Neuron (in vitro differentiated cells): ENCODE results near the gene PCYT2.

ENCODE experiments used
- H2AFZ ChIP-seq: one replicate; pipeline ENCODE4 v1.6.1; 2013; ENCODE audit warnings: low read depth, mild to moderate bottlenecking, inconsistent platforms, low read length, moderate library complexity
- H3K27me3 ChIP-seq: one replicate; pipeline ENCODE4 v1.6.1; 2013; ENCODE audit warnings: low read length; ENCODE audit not compliant: insufficient read depth
- H3K36me3 ChIP-seq: one replicate; pipeline ENCODE4 v1.6.1; 2013; ENCODE audit warnings: low read length; ENCODE audit not compliant: insufficient read depth
- H3K4me1 ChIP-seq: one replicate; pipeline ENCODE4 v1.6.1; 2013; ENCODE audit warnings: low read length; ENCODE audit not compliant: insufficient read depth
- H3K4me3 ChIP-seq: 2 replicates; pipeline ENCODE4 v1.5.1; 2013; ENCODE audit warnings: mild to moderate bottlenecking, low read length, moderate library complexity
- H3K9me3 ChIP-seq: one replicate; pipeline ENCODE4 v1.6.1; 2013; ENCODE audit warnings: low read length

Gene PCYT2

GRCh38 chr17:81900181-81900820, 10.9 kb downstream of the PCYT2 start:
- no peak overlapping the region for H3K4me3 ChIP-seq
- H3K27me3 ChIP-seq = no peaks in the 10 kb centered on the region
- peaks cover 40% of the 10 kb centered on the region for H3K36me3 ChIP-seq
- H3K4me1 ChIP-seq = no peaks in the 10 kb centered on the region
- no peak overlapping the region for H2AFZ ChIP-seq
- no peaks in the 10 kb centered on the region for H3K9me3 ChIP-seq

- H2AFZ ChIP-seq = no peak overlapping the region
- no peaks in the 10 kb centered on the region for H3K4me1 ChIP-seq
- peaks cover 45% of the 10 kb centered on the region for H3K36me3 ChIP-seq
- H3K9me3 ChIP-seq = no peaks in the 10 kb centered on the region
- no peaks in the 10 kb centered on the region for H3K27me3 ChIP-seq
- no peak overlapping the region for H3K4me3 ChIP-seq
These were observed 11.6 kb downstream of the PCYT2 start for GRCh38 chr17:81899514-81900166.

- no peak overlapping the region for H2AFZ ChIP-seq
- no peak overlapping the region for H3K4me3 ChIP-seq
These were observed 12.3 kb downstream of the PCYT2 start for GRCh38 chr17:81898885-81899284.

GRCh38 chr17:81898029-81898866, 13.0 kb downstream of the PCYT2 start:
- H2AFZ ChIP-seq = no peak overlapping the region
- no peaks in the 10 kb centered on the region for H3K9me3 ChIP-seq
- H3K4me3 ChIP-seq = no peak overlapping the region
- peaks cover 55% of the 10 kb centered on the region for H3K36me3 ChIP-seq
- H3K27me3 ChIP-seq = no peaks in the 10 kb centered on the region
- H3K4me1 ChIP-seq = no peaks in the 10 kb centered on the region

More at GRCh38 chr17:81898885-81899284, 12.3 kb downstream of the PCYT2 start:
- Histone ChIP-seq H3K27me3 (no peaks in the 10 kb centered on the region), H3K9me3 (no peaks in the 10 kb centered on the region), H3K36me3 (peaks cover 50% of the 10 kb centered on the region), H3K4me1 (no peaks in the 10 kb centered on the region)

- Histone ChIP-seq H3K4me1 (peaks cover 8% of the 10 kb centered on the region), H2AFZ (no peak overlapping the region), H3K4me3 (no peak overlapping the region), H3K27me3 (no peaks in the 10 kb centered on the region), H3K9me3 (no peaks in the 10 kb centered on the region), H3K36me3 (peaks cover 56% of the 10 kb centered on the region)
These were observed 15.8 kb downstream of the PCYT2 start for GRCh38 chr17:81895400-81895799.

GRCh38 chr17:81891303-81891552, 20.0 kb downstream of the PCYT2 start:
- Histone ChIP-seq H3K4me1 (peaks cover 17% of the 10 kb centered on the region), H2AFZ (no peak overlapping the region), H3K4me3 (peak overlapping the region; percentile 72), H3K9me3 (no peaks in the 10 kb centered on the region), H3K27me3 (no peaks in the 10 kb centered on the region), H3K36me3 (peaks cover 59% of the 10 kb centered on the region)

- Histone ChIP-seq H3K4me3 (peak overlapping the region; percentile 72), H3K27me3 (no peaks in the 10 kb centered on the region), H3K4me1 (peaks cover 17% of the 10 kb centered on the region), H3K36me3 (peaks cover 64% of the 10 kb centered on the region), H3K9me3 (no peaks in the 10 kb centered on the region), H2AFZ (no peak overlapping the region)
These were observed 20.5 kb downstream of the PCYT2 start for GRCh38 chr17:81890447-81891302.

GRCh38 chr17:81889602-81890001, 21.6 kb downstream of the PCYT2 start:
- H3K9me3 ChIP-seq = no peaks in the 10 kb centered on the region
- H2AFZ ChIP-seq = no peak overlapping the region
- H3K27me3 ChIP-seq = no peaks in the 10 kb centered on the region
- H3K36me3 ChIP-seq = peaks cover 66% of the 10 kb centered on the region
- peak overlapping the region; percentile 72 for H3K4me3 ChIP-seq
- H3K4me1 ChIP-seq = peaks cover 17% of the 10 kb centered on the region

GRCh38 chr17:81888988-81889595, 22.1 kb downstream of the PCYT2 start:
- H3K4me3 ChIP-seq = no peak overlapping the region
- H3K36me3 ChIP-seq = peaks cover 66% of the 10 kb centered on the region
- H3K9me3 ChIP-seq = no peaks in the 10 kb centered on the region
- H3K4me1 ChIP-seq = peaks cover 17% of the 10 kb centered on the region
- H3K27me3 ChIP-seq = no peaks in the 10 kb centered on the region
- no peak overlapping the region for H2AFZ ChIP-seq

- Histone ChIP-seq H2AFZ (no peak overlapping the region), H3K4me3 (no peak overlapping the region), H3K9me3 (no peaks in the 10 kb centered on the region), H3K27me3 (no peaks in the 10 kb centered on the region), H3K4me1 (peaks cover 17% of the 10 kb centered on the region), H3K36me3 (peaks cover 64% of the 10 kb centered on the region)
These were observed 22.9 kb downstream of the PCYT2 start for GRCh38 chr17:81888105-81888987.

- H3K9me3 ChIP-seq = no peaks in the 10 kb centered on the region
- no peak overlapping the region for H2AFZ ChIP-seq
- peaks cover 12% of the 10 kb centered on the region for H3K4me1 ChIP-seq
- H3K36me3 ChIP-seq = peaks cover 74% of the 10 kb centered on the region
- H3K27me3 ChIP-seq = no peaks in the 10 kb centered on the region
- H3K4me3 ChIP-seq = no peak overlapping the region
These were observed 25.2 kb downstream of the PCYT2 start for GRCh38 chr17:81885869-81886548.
